ENCODE results near the gene PKP4. TPM values are rescaled to one million over a fixed set of nuclear protein-coding genes. Genes with fewer than 3 reads are reported as not detected.

The PKP4 gene
- total RNA-seq (2022; extraction: Qiagen RNA extraction): 20.8 to 36.8 TPM (median 26.3 TPM) in 5 replicates

DNA sequence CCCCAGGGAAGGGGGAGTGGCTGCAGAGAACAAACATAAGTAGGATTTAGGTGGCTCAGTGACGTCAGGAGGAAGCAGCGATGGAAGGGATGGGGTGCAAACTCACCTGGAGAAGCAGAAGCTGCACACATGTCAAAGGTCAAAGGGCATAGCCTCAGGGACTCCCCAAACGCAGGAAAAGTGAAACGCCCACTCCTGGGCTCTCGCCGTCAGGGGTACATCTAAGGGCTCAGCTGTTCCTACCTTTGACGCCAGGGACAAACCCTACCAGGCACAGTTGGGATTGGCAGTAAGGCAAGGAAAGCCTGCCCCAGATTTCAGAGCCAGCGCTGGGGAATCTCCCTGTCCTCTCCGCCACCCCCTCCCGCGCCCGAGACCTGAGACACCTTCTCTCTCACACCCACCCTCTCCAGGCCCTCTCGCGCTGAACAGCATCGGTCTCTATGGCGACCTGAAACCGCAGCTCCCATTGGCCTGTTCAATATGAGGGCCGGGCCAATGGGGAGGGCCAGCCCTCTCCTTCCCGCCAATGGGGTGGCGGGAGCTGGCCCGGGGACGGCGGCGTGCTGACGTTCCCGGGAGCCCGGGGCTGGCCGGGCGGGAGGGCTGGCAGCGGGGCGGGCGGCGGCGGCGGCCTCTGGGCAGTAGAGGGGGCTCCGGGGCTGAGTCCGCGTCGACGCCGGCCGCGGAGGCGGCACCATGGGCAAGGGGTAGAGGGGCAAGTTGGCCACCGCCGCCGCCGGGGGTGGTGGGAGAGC is at the start of gene PKP4, which contains the start of gene CCDC148:
Gene PKP4 (plus strand): TSS at position 644 of the 758 bp plus-strand sequence. CDS start 76,233 bp downstream, outside the sequence.
Gene CCDC148 (minus strand): TSS at position 445 of the 758 bp plus-strand sequence. CDS start 314 bp downstream, at position 131.

Other genes starting within 250 kb of the PKP4 start
- 0.30 to 0.45 TPM (median 0.33 TPM) in 5 replicates for gene CCDC148, start 199 bp upstream of the PKP4 start, total RNA-seq (2022; extraction: Qiagen RNA extraction)

Measured in A549 treated with Hydrocortisone at 1 μM for 4 hours (cell line).